Activated CD8-positive, alpha-beta memory T cell treated with anti-CD3 and anti-CD28 coated beads for 1 hour (primary cell): ENCODE data around the gene SLFN12L.
A peak's percentile ranks its signal among the peaks of the same experiment; 100 is the strongest.

Experiments used
- DNase-seq, 2 donors: peaks; one replicate each; pipeline ENCODE4 v3.0.0-alpha.2; 2020; ENCODE audit warnings: low read depth in 1 of 2; ENCODE audit errors: extremely low read depth in 1 of 2

The SLFN12L gene

GRCh38 chr17:35433075-35433894 lies 104.2 kb downstream of the SLFN12L start:
- peak; percentile 38 to 57 for DNase-seq

GRCh38 chr17:35432176-35433074 lies 105.1 kb downstream of the SLFN12L start, which contains the start of gene SLFN12:
Gene SLFN12, minus strand, starts transcription at chr17:35432500. Its CDS starts 9,472 bp downstream, at chr17:35423028.
- no peak for DNase-seq

GRCh38 chr17:35429702-35430101 lies 107.8 kb downstream of the SLFN12L start:
- no peak for DNase-seq

- no peak for DNase-seq
Measured at GRCh38 chr17:35428229-35428628, 109.2 kb downstream of the SLFN12L start.

- no peak for DNase-seq
Measured at GRCh38 chr17:35423761-35424160, 113.7 kb downstream of the SLFN12L start.
